ENCODE data around the gene CKM. TPM values are rescaled to one million over a fixed set of nuclear protein-coding genes. Genes with fewer than 3 reads are reported as not detected.

CKM gene
- total RNA-seq, 2 donors from 2014 or later: 2.7 to 3.7 TPM

- Mint-ChIP-seq H3K4me3 (no peak overlapping the region), H3K36me3 (ENCODE audit: low read depth) (peaks cover 82% of the 10 kb centered on the region), H3K27me3 (ENCODE audit: insufficient read depth) (no peaks in the 10 kb centered on the region), H3K9me3 (peaks cover 3% of the 10 kb centered on the region), H3K4me1 (no peaks in the 10 kb centered on the region), H3K27ac (no peak overlapping the region)
- Histone ChIP-seq H3K9me3 (ENCODE audit: control insufficient read depth, low read length) (no peaks in the 10 kb centered on the region), H3K27ac (ENCODE audit: low read depth, low read length) (no peak overlapping the region), H3K4me3 (ENCODE audit: low read length) (no peak overlapping the region), H3K36me3 (ENCODE audit: control insufficient read depth, insufficient read depth, low read length) (peaks cover 45% of the 10 kb centered on the region), H3K4me1 (ENCODE audit: control insufficient read depth, insufficient read depth, low read length) (no peaks in the 10 kb centered on the region), H3K27me3 (ENCODE audit: control insufficient read depth, insufficient read depth, low read length, poor library complexity, severe bottlenecking) (no peaks in the 10 kb centered on the region), H3K9ac (ENCODE audit: extremely low read depth, low read length, poor library complexity, severe bottlenecking) (no peak overlapping the region)
- WGBS, 2 experiments (ENCODE audit: insufficient coverage in 1 of 2, insufficient read length in 1 of 2): 90 to 92% methylated on average over 3 to 4 of the region's 4 CpGs
- TF ChIP-seq, protein P1, sequence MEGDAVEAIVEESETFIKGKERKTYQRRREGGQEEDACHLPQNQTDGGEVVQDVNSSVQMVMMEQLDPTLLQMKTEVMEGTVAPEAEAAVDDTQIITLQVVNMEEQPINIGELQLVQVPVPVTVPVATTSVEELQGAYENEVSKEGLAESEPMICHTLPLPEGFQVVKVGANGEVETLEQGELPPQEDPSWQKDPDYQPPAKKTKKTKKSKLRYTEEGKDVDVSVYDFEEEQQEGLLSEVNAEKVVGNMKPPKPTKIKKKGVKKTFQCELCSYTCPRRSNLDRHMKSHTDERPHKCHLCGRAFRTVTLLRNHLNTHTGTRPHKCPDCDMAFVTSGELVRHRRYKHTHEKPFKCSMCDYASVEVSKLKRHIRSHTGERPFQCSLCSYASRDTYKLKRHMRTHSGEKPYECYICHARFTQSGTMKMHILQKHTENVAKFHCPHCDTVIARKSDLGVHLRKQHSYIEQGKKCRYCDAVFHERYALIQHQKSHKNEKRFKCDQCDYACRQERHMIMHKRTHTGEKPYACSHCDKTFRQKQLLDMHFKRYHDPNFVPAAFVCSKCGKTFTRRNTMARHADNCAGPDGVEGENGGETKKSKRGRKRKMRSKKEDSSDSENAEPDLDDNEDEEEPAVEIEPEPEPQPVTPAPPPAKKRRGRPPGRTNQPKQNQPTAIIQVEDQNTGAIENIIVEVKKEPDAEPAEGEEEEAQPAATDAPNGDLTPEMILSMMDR (conservative IDR thresholded peaks at IDR 0.05): no peak
- no peak for DNase-seq
Measured at GRCh38 chr19:45296355-45296754, 26.3 kb downstream of the CKM start.

GRCh38 chr19:45295873-45296272 lies 26.8 kb downstream of the CKM start:
- Histone ChIP-seq H3K4me1 (ENCODE audit: control insufficient read depth, insufficient read depth, low read length) (no peaks in the 10 kb centered on the region), H3K27me3 (ENCODE audit: control insufficient read depth, insufficient read depth, low read length, poor library complexity, severe bottlenecking) (no peaks in the 10 kb centered on the region), H3K9me3 (ENCODE audit: control insufficient read depth, low read length) (no peaks in the 10 kb centered on the region), H3K9ac (ENCODE audit: extremely low read depth, low read length, poor library complexity, severe bottlenecking) (no peak overlapping the region), H3K36me3 (ENCODE audit: control insufficient read depth, insufficient read depth, low read length) (peaks cover 47% of the 10 kb centered on the region), H3K4me3 (ENCODE audit: low read length) (no peak overlapping the region), H3K27ac (ENCODE audit: low read depth, low read length) (no peak overlapping the region)
- Mint-ChIP-seq H3K4me1 (no peaks in the 10 kb centered on the region), H3K9me3 (peaks cover 3% of the 10 kb centered on the region), H3K27me3 (ENCODE audit: insufficient read depth) (no peaks in the 10 kb centered on the region), H3K36me3 (ENCODE audit: low read depth) (peaks cover 84% of the 10 kb centered on the region), H3K27ac (no peak overlapping the region), H3K4me3 (no peak overlapping the region)
- TF ChIP-seq, protein P1 (conservative IDR thresholded peaks at IDR 0.05): no peak
- no peak for DNase-seq

DNA sequence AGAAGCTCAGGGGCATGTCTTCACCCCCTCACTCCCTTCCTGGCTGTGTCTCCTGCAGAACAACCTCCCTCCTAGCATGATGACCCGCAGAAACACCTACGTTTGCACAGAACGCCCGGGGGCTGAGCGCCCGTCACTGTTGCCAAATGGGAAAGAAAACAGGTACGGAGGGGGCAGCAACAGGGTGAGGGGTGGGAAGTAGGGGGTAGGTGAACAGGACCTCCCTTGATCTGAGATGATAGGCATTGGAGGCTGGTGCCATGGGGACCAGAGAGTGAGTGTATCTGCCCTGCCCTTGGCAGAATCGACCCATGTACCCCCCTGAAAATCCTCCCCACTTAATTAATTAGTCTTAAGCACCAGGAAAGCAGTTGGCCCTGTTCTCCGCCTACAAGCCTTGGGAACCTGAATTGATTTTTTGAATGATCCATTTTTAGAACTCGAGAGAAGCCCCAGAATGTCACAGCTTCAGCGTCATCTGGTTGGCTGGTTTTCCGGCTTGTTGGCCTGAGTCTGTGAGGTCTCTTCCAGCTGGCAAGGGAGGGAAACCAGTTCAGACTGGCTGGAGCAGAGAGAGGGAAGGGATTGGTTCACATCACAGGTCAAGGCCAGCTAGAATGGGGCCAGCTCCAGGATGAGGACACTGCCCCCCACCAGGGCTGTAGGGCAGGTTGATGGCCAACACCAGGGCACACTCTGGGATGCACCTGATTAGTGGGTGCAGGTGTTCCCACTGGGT lies 28.2 kb downstream of the CKM start:
- Mint-ChIP-seq H3K27ac (no peak overlapping the region), H3K4me1 (no peaks in the 10 kb centered on the region), H3K9me3 (peaks cover 3% of the 10 kb centered on the region), H3K36me3 (ENCODE audit: low read depth) (peaks cover 75% of the 10 kb centered on the region), H3K27me3 (ENCODE audit: insufficient read depth) (no peaks in the 10 kb centered on the region), H3K4me3 (no peak overlapping the region)
- TF ChIP-seq, protein P1 (conservative IDR thresholded peaks at IDR 0.05): no peak
- Histone ChIP-seq H3K4me1 (ENCODE audit: control insufficient read depth, insufficient read depth, low read length) (no peaks in the 10 kb centered on the region), H3K27me3 (ENCODE audit: control insufficient read depth, insufficient read depth, low read length, poor library complexity, severe bottlenecking) (no peaks in the 10 kb centered on the region), H3K36me3 (ENCODE audit: control insufficient read depth, insufficient read depth, low read length) (peaks cover 49% of the 10 kb centered on the region), H3K4me3 (ENCODE audit: low read length) (no peak overlapping the region), H3K9ac (ENCODE audit: extremely low read depth, low read length, poor library complexity, severe bottlenecking) (no peak overlapping the region), H3K9me3 (ENCODE audit: control insufficient read depth, low read length) (no peaks in the 10 kb centered on the region), H3K27ac (ENCODE audit: low read depth, low read length) (no peak overlapping the region)
- DNase-seq: no peak
- 92 to 93% methylated on average over 9 to 12 of the region's 12 CpGs for WGBS, 2 experiments (ENCODE audit: insufficient coverage in 1 of 2, insufficient read length in 1 of 2)
